Measurements from ENCODE around the gene LPAR5. TPM values are rescaled to one million over a fixed set of nuclear protein-coding genes. Genes with fewer than 3 reads are reported as not detected.

LPAR5 gene
- total and polyA plus RNA-seq, 7 donors = 0.27 to 16.5 (median 1.5) TPM

DNA sequence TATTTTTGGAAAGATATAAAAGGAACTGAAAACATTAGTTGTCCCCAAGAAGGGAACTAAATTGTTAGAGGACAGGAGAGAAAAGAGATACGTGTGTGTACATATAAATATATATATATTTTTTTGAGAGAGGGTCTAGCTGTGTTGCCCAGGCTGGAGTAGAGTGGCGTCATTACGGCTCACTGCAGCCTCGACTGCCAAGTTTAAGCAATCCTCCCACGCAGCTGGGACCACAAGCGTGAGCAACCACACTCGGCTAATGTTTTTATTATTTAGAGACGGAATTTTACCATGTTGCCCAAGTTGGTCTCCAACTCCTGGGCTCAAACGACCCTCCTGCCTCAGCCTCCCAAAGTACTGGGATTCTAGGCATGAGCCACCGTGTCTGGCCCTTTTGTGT is 51.5 kb downstream of the LPAR5 start:
- TF ChIP-seq, protein P1, sequence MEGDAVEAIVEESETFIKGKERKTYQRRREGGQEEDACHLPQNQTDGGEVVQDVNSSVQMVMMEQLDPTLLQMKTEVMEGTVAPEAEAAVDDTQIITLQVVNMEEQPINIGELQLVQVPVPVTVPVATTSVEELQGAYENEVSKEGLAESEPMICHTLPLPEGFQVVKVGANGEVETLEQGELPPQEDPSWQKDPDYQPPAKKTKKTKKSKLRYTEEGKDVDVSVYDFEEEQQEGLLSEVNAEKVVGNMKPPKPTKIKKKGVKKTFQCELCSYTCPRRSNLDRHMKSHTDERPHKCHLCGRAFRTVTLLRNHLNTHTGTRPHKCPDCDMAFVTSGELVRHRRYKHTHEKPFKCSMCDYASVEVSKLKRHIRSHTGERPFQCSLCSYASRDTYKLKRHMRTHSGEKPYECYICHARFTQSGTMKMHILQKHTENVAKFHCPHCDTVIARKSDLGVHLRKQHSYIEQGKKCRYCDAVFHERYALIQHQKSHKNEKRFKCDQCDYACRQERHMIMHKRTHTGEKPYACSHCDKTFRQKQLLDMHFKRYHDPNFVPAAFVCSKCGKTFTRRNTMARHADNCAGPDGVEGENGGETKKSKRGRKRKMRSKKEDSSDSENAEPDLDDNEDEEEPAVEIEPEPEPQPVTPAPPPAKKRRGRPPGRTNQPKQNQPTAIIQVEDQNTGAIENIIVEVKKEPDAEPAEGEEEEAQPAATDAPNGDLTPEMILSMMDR (IDR thresholded peaks at IDR 0.05) = no peak
- TF ChIP-seq POLR2AphosphoS5 (IDR thresholded peaks at IDR 0.05) (no peak), POLR2A (IDR thresholded peaks at IDR 0.05) (no peak), EP300 (IDR thresholded peaks at IDR 0.05) (no peak)
- no peaks in the 10 kb centered on the region for H3K9me3 ChIP-seq
- H3K4me1 ChIP-seq = no peaks in the 10 kb centered on the region
- H3K4me3 ChIP-seq = no peak overlapping the region
- intact Hi-C loops (cut with DNase I) = no loop called here
- 91 to 94% methylated on average over 10 of the region's 10 CpGs for WGBS, 2 donors
- no peak for DNase-seq
- H3K36me3 ChIP-seq = peaks cover 68 to 98% (median 91%) of the 10 kb centered on the region in 4 donors
- H3K27me3 ChIP-seq = no peaks in the 10 kb centered on the region
- no peak overlapping the region for H3K27ac ChIP-seq

DNA sequence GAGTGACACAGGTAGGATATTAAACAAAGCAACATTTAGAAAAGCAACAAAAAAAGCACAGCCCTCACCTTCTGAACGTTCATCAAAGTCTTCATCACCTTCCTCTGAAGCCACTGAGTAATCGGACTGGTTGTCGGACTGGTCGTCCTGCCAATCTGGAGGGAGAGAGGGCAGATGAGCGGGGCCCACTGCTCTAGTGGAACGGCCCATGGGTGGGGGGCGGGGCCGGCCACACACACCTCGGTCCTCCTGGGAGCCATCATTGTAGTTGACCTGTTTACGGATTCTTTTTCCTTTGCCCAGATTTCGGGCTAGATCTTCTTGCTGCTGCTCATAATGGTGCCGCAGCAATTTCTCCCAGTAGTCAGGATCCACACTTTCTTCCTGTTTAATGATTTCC is 52.8 kb downstream of the LPAR5 start:
- H3K36me3 ChIP-seq = peaks cover 66 to 98% (median 93%) of the 10 kb centered on the region in 4 donors
- H3K4me1 ChIP-seq = no peaks in the 10 kb centered on the region
- no peaks in the 10 kb centered on the region for H3K27me3 ChIP-seq
- DNase-seq = no peak
- intact Hi-C loops (cut with DNase I) = no loop called here
- no peak overlapping the region for H3K27ac ChIP-seq
- TF ChIP-seq POLR2AphosphoS5 (IDR thresholded peaks at IDR 0.05) (no peak), EP300 (IDR thresholded peaks at IDR 0.05) (no peak), POLR2A (IDR thresholded peaks at IDR 0.05) (no peak)
- TF ChIP-seq, protein P1 (IDR thresholded peaks at IDR 0.05) = no peak
- H3K9me3 ChIP-seq = no peaks in the 10 kb centered on the region
- H3K4me3 ChIP-seq = no peak overlapping the region
- WGBS, 2 donors = 92 to 95% methylated on average over 12 of the region's 12 CpGs

DNA sequence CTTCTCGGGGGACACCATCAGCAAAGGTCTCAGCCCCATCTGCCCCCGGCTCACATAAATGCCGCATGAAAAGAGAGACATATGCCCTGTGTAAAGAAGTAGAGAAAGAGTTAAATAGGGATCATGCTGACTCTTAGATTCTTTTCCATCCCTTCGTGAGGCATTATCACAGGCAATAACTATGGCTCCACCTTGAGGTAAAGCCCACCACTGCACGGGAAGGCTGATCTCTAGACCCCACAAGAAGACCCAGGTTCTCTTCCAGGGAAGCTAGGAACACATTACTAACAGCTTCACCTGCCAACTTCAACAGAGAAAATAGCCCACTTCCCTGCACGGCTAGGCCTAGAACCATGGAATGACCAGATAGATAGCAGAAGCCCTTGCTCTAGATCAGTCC is 53.6 kb downstream of the LPAR5 start:
- intact Hi-C loops (cut with DNase I) = no loop called here
- H3K4me3 ChIP-seq = no peak overlapping the region
- WGBS, 2 donors = 83 to 84% methylated on average over 6 of the region's 6 CpGs
- H3K36me3 ChIP-seq = peaks cover 65 to 98% (median 93%) of the 10 kb centered on the region in 4 donors
- H3K27ac ChIP-seq = no peak overlapping the region
- TF ChIP-seq, protein P1 (IDR thresholded peaks at IDR 0.05) = no peak
- no peak for TF ChIP-seq EP300 (IDR thresholded peaks at IDR 0.05)
- TF ChIP-seq POLR2AphosphoS5 (IDR thresholded peaks at IDR 0.05) = no peak
- TF ChIP-seq POLR2A (IDR thresholded peaks at IDR 0.05) = no peak
- no peaks in the 10 kb centered on the region for H3K27me3 ChIP-seq
- DNase-seq = no peak
- H3K9me3 ChIP-seq = no peaks in the 10 kb centered on the region
- no peaks in the 10 kb centered on the region for H3K4me1 ChIP-seq

DNA sequence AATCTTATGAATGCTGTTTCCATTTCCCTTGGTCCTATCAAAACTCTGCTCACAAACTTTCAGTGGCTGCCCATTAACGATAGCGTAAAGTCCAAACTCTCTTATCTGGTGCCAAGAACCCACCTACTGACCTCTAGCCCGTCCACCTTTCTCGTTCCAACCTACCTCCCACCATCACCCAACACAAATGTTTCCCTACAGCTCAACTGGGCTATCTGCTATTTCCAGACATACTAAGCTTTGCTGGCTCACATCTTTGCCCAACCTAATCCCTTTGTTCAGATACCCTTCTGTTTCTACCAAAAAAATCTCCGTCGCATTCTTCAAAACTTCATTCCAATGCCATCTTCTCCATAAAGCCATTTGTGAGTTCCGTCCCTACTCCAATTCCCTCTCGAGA is 60.1 kb downstream of the LPAR5 start:
- Histone ChIP-seq H3K4me3 (no peak overlapping the region), H3K4me1 (no peaks in the 10 kb centered on the region), H3K36me3 (peaks cover 44 to 98% (median 87%) of the 10 kb centered on the region in 4 donors), H3K27me3 (no peaks in the 10 kb centered on the region), H3K9me3 (no peaks in the 10 kb centered on the region), H3K27ac (no peak overlapping the region)
- TF ChIP-seq POLR2A (IDR thresholded peaks at IDR 0.05) = no peak
- TF ChIP-seq, protein P1 (IDR thresholded peaks at IDR 0.05) = no peak
- no peak for TF ChIP-seq EP300 (IDR thresholded peaks at IDR 0.05)
- TF ChIP-seq POLR2AphosphoS5 (IDR thresholded peaks at IDR 0.05) = no peak
- no peak for DNase-seq
- intact Hi-C loops (cut with DNase I) = no loop called here
- 90 to 93% methylated on average over 8 of the region's 8 CpGs for WGBS, 2 donors
